Measurements from ENCODE around the gene RNU1-1. TPM values are rescaled to one million over a fixed set of nuclear protein-coding genes. Genes with fewer than 3 reads are reported as not detected.
"Not testable (repeated sequence)": the region's sequence is repeated elsewhere in the genome, so short reads cannot be mapped to it uniquely, and the experiment has no call there.

Gene RNU1-1
- total RNA-seq, 2 donors from 2014 or later, result 2,483 to 3,611 TPM

DNA sequence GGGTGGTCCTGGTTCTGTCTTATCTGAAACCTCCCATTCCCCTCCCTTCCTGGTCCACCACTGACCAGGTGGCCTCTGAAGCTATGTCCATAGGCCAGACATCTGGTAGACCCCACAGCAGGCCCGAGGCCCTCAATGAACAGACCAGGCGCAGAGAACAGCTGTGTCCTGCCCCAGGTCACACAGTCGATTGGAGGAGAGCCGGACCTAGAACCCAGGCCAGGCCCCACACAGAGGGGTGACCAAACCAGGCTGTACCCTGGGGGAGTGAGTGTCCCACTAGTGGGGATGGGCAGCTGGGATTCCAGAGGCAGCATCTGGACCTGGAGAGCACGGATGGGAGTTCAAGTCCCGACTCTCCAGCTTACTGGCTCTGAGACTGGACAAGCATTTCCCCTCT, 29.2 kb downstream of the RNU1-1 start:
- H3K9me3 ChIP-seq (ENCODE audit: control insufficient read depth, low read length), result no peaks in the 10 kb centered on the region
- H3K4me1 ChIP-seq (ENCODE audit: control insufficient read depth, insufficient read depth, low read length), result no peaks in the 10 kb centered on the region
- Mint-ChIP-seq H3K9me3 (no peaks in the 10 kb centered on the region), H3K4me1 (no peaks in the 10 kb centered on the region), H3K27ac (no peak overlapping the region), H3K36me3 (ENCODE audit: low read depth) (peaks cover 53% of the 10 kb centered on the region), H3K4me3 (no peak overlapping the region), H3K27me3 (ENCODE audit: insufficient read depth) (no peaks in the 10 kb centered on the region)
- TF ChIP-seq, protein P1, sequence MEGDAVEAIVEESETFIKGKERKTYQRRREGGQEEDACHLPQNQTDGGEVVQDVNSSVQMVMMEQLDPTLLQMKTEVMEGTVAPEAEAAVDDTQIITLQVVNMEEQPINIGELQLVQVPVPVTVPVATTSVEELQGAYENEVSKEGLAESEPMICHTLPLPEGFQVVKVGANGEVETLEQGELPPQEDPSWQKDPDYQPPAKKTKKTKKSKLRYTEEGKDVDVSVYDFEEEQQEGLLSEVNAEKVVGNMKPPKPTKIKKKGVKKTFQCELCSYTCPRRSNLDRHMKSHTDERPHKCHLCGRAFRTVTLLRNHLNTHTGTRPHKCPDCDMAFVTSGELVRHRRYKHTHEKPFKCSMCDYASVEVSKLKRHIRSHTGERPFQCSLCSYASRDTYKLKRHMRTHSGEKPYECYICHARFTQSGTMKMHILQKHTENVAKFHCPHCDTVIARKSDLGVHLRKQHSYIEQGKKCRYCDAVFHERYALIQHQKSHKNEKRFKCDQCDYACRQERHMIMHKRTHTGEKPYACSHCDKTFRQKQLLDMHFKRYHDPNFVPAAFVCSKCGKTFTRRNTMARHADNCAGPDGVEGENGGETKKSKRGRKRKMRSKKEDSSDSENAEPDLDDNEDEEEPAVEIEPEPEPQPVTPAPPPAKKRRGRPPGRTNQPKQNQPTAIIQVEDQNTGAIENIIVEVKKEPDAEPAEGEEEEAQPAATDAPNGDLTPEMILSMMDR (conservative IDR thresholded peaks at IDR 0.05), result no peak
- DNase-seq, result no peak
- WGBS, 2 experiments (ENCODE audit: insufficient coverage in 1 of 2, insufficient read length in 1 of 2), result 93 to 100% methylated on average over 5 to 6 of the region's 6 CpGs
- H3K36me3 ChIP-seq (ENCODE audit: control insufficient read depth, insufficient read depth, low read length), result peaks cover 16% of the 10 kb centered on the region
- no peaks in the 10 kb centered on the region for H3K27me3 ChIP-seq (ENCODE audit: control insufficient read depth, insufficient read depth, low read length, poor library complexity, severe bottlenecking)
- H3K4me3 ChIP-seq (ENCODE audit: low read length), result no peak overlapping the region
- no peak overlapping the region for H3K9ac ChIP-seq (ENCODE audit: extremely low read depth, low read length, poor library complexity, severe bottlenecking)
- H3K27ac ChIP-seq (ENCODE audit: low read depth, low read length), result no peak overlapping the region

DNA sequence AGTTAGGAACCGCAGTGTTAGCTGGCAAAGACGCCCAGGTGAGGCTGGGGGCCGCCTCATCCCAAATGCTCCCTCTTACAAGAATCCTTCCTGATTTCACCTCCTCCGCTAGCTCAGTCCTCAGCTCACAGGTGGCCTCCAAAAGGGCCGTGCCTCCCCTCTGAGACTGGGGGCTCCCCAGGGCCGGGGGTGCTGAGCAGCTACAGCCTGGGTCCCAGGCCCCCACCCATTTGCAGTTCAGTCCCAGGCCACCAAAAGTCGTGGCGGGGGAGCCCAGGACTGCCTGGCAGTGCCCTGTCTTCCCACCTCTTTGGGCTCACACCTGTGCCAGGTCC, 29.6 kb downstream of the RNU1-1 start:
- H3K36me3 ChIP-seq (ENCODE audit: control insufficient read depth, insufficient read depth, low read length), result peaks cover 16% of the 10 kb centered on the region
- Mint-ChIP-seq H3K36me3 (ENCODE audit: low read depth) (peaks cover 52% of the 10 kb centered on the region), H3K9me3 (no peaks in the 10 kb centered on the region), H3K27me3 (ENCODE audit: insufficient read depth) (no peaks in the 10 kb centered on the region), H3K4me1 (no peaks in the 10 kb centered on the region), H3K27ac (no peak overlapping the region), H3K4me3 (no peak overlapping the region)
- TF ChIP-seq, protein P1 (conservative IDR thresholded peaks at IDR 0.05), result no peak
- no peak for DNase-seq
- H3K9ac ChIP-seq (ENCODE audit: extremely low read depth, low read length, poor library complexity, severe bottlenecking), result no peak overlapping the region
- no peaks in the 10 kb centered on the region for H3K27me3 ChIP-seq (ENCODE audit: control insufficient read depth, insufficient read depth, low read length, poor library complexity, severe bottlenecking)
- no peaks in the 10 kb centered on the region for H3K9me3 ChIP-seq (ENCODE audit: control insufficient read depth, low read length)
- no peak overlapping the region for H3K4me3 ChIP-seq (ENCODE audit: low read length)
- H3K4me1 ChIP-seq (ENCODE audit: control insufficient read depth, insufficient read depth, low read length), result no peaks in the 10 kb centered on the region
- WGBS, 2 experiments (ENCODE audit: insufficient coverage in 1 of 2, insufficient read length in 1 of 2), result 96 to 100% methylated on average over 1 to 8 of the region's 8 CpGs
- H3K27ac ChIP-seq (ENCODE audit: low read depth, low read length), result no peak overlapping the region

DNA sequence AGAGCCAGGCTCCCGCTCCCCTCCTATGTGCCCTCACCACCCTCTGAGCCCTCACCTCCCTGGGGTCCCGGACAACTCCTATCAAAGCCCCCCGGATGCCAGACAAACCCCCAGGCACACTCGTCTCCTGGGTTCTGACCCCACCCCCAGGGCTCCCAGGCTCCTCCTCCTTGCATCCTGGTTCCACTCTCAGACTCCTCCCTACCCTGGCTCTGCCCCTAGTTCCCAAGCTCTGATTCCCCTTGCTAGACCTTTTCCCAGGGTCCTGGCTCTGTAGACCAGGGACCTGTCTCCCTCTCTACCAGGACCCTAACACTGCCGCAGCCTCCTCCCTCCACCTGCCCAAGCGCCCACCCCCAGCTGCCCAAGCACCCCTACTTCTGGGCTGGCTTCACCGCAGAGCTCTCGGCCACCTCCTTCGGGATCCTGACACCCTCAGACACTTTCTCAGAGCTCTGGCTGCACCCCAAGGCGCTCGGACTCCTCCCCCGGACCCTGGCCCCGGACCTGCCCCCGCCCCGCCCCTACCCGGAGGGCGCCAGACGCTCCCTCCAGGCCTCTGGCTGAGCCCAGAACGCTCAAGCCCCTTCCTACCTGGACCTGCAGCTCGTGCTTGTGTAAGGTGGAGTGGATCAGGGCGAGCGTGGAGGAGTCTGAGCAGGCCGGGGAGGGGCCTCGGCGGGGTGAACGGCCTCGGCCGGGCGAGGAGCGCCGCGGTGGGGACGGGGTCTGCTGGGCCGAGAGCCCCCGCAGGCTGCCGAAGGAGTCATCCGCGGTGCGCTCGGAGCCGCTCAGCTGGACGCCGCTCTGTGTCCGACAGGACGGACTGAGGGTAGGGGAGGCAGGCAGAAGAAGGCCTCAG, 30.2 kb downstream of the RNU1-1 start:
- not testable (repeated sequence) for H3K4me3 Mint-ChIP-seq; H3K9me3 Mint-ChIP-seq; H3K27me3 ChIP-seq (ENCODE audit: control insufficient read depth, insufficient read depth, low read length, poor library complexity, severe bottlenecking); H3K4me1 Mint-ChIP-seq; H3K9me3 ChIP-seq (ENCODE audit: control insufficient read depth, low read length); H3K27ac Mint-ChIP-seq; H3K9ac ChIP-seq (ENCODE audit: extremely low read depth, low read length, poor library complexity, severe bottlenecking); DNase-seq; H3K4me1 ChIP-seq (ENCODE audit: control insufficient read depth, insufficient read depth, low read length); H3K4me3 ChIP-seq (ENCODE audit: low read length); H3K27me3 Mint-ChIP-seq (ENCODE audit: insufficient read depth); H3K27ac ChIP-seq (ENCODE audit: low read depth, low read length)
- peaks cover 16% of the 10 kb centered on the region for H3K36me3 ChIP-seq (ENCODE audit: control insufficient read depth, insufficient read depth, low read length)
- WGBS, 2 experiments (ENCODE audit: insufficient coverage in 1 of 2, insufficient read length in 1 of 2), result 89 to 96% methylated on average over 7 to 42 of the region's 45 CpGs
- peaks cover 49% of the 10 kb centered on the region for H3K36me3 Mint-ChIP-seq (ENCODE audit: low read depth)

DNA sequence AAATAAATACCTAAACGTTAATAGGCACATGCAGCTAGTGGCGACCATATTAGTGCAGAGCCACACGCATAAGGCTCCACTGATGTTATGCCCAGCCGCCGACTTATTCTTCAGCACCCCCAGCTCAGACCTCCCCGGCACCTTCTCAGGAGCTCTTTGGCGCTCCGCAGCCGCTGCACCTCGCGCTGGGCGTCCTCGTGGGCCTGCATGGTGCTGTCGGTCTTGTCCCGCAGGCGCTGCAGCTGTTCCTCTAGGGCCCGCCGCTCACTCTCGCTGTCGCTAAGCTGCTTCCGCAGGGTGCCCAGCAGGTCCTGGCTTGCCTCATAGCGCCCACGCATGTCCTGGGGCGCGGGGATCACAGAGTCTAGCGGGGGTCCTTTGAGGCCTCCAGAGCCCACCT, 30.9 kb downstream of the RNU1-1 start:
- H3K36me3 ChIP-seq (ENCODE audit: control insufficient read depth, insufficient read depth, low read length), result peaks cover 16% of the 10 kb centered on the region
- H3K4me1 ChIP-seq (ENCODE audit: control insufficient read depth, insufficient read depth, low read length); H3K4me3 Mint-ChIP-seq; H3K4me1 Mint-ChIP-seq; H3K27me3 Mint-ChIP-seq (ENCODE audit: insufficient read depth); H3K27ac Mint-ChIP-seq; DNase-seq; H3K27ac ChIP-seq (ENCODE audit: low read depth, low read length); H3K9me3 Mint-ChIP-seq; H3K4me3 ChIP-seq (ENCODE audit: low read length); H3K9ac ChIP-seq (ENCODE audit: extremely low read depth, low read length, poor library complexity, severe bottlenecking); H3K27me3 ChIP-seq (ENCODE audit: control insufficient read depth, insufficient read depth, low read length, poor library complexity, severe bottlenecking); H3K9me3 ChIP-seq (ENCODE audit: control insufficient read depth, low read length): not testable (repeated sequence)
- whole genome bisulfite sequencing, 2 experiments (ENCODE audit: insufficient coverage in 1 of 2, insufficient read length in 1 of 2), result 97% methylated on average over 22 to 26 of the region's 26 CpGs
- peaks cover 52% of the 10 kb centered on the region for H3K36me3 Mint-ChIP-seq (ENCODE audit: low read depth)

Measured in endodermal cell (in vitro differentiated cells).